Measurements from ENCODE around the gene ADRB1. TPM values are rescaled to one million over a fixed set of nuclear protein-coding genes. Genes with fewer than 3 reads are reported as not detected.
A peak's percentile ranks its signal among the peaks of the same experiment; 100 is the strongest.

Gene ADRB1
- polyA plus RNA-seq, 1 of the 3 experiments (the other 2 are of a cell fraction), result not detected

GRCh38 chr10:114026189-114027040 lies 17.3 kb upstream of the ADRB1 start (continued):
- TF ChIP-seq PBX3 (IDR thresholded peaks at IDR 0.05) (0 out of 2 replicates have a peak, but pooled peaks have one; percentile 4), RXRA (IDR thresholded peaks at IDR 0.05; ENCODE audit: borderline replicate concordance, low read depth) (no peak), FOXM1 (IDR thresholded peaks at IDR 0.05; ENCODE audit: low read depth) (no peak), MXI1 (IDR thresholded peaks at IDR 0.05; ENCODE audit: low read depth, low read length) (no peak), RFX5 (IDR thresholded peaks at IDR 0.05; ENCODE audit: low read length) (no peak), GABPA (IDR thresholded peaks at IDR 0.05; ENCODE audit: low read depth) (no peak)

- no peaks in the 10 kb centered on the region for H3K9me2 ChIP-seq
- no peaks in the 10 kb centered on the region for H3K36me3 ChIP-seq (replicated peaks in 1 of 2; ENCODE audit: control insufficient read depth in 1 of 2, insufficient read depth in 2 of 2, low read length in 1 of 2)
- peak overlapping the region in 1 of 2 experiments; percentile 59; a peak in 2 of 4 replicates for H3K27ac ChIP-seq (ENCODE audit: low read depth in 2 of 2, low read length in 1 of 2)
- H3K9me3 ChIP-seq, result no peaks in the 10 kb centered on the region
- no peak overlapping the region; the same call in 1 of the 2 replicates for H3K9ac ChIP-seq
- WGBS (ENCODE audit: low lambda C conversion rate), result 32% methylated on average over 2 of the region's 2 CpGs
- peak overlapping the region; percentile 63; the same call in 1 of the 2 replicates for H2AFZ ChIP-seq (ENCODE audit: low read depth)
- peaks cover 2 to 22% of the 10 kb centered on the region in 2 experiments; a peak in 2 of 4 replicates for H3K4me1 ChIP-seq (ENCODE audit: control insufficient read depth in 1 of 2, insufficient read depth in 2 of 2, low read depth in 1 of 2, low read length in 1 of 2)
- TF ChIP-seq IRF3 (IDR thresholded peaks at IDR 0.05; ENCODE audit: low read depth, low read length), result no peak
- 0 out of 2 replicates have a peak, but pooled peaks have one; percentile 1 for TF ChIP-seq TEAD4 (IDR thresholded peaks at IDR 0.05; ENCODE audit: borderline replicate concordance, insufficient read depth)
- CTCF ChIA-PET, result no interaction called here
- H3F3A ChIP-seq (replicated peaks; ENCODE audit: insufficient read depth), result peaks cover 15% of the 10 kb centered on the region
- POLR2A ChIA-PET, result no interaction called here
- no peak overlapping the region for H3K4me3 ChIP-seq (ENCODE audit: low read depth in 2 of 2, low read length in 1 of 2)
- H3K27me3 ChIP-seq (ENCODE audit: insufficient read depth), result no peaks in the 10 kb centered on the region
- H3K79me2 ChIP-seq (ENCODE audit: insufficient read depth), result no peaks in the 10 kb centered on the region
- DNase-seq, result no peak
- no peaks in the 10 kb centered on the region for H4K20me1 ChIP-seq (ENCODE audit: insufficient read depth)
- peak overlapping the region; percentile 68 for H3K4me2 ChIP-seq
Measured at GRCh38 chr10:114027041-114027394, 16.6 kb upstream of the ADRB1 start.

GRCh38 chr10:114027951-114028350 lies 15.7 kb upstream of the ADRB1 start:
- Histone ChIP-seq H3K4me1 (ENCODE audit: control insufficient read depth in 1 of 2, insufficient read depth in 2 of 2, low read depth in 1 of 2, low read length in 1 of 2) (peaks cover 0 to 22% of the 10 kb centered on the region in 2 experiments; a peak in 2 of 4 replicates), H3K9me3 (no peaks in the 10 kb centered on the region), H3K4me3 (ENCODE audit: low read depth in 2 of 2, low read length in 1 of 2) (no peak overlapping the region), H3K36me3 (replicated peaks in 1 of 2; ENCODE audit: control insufficient read depth in 1 of 2, insufficient read depth in 2 of 2, low read length in 1 of 2) (no peaks in the 10 kb centered on the region), H3K9ac (no peak overlapping the region), H3K9me2 (no peaks in the 10 kb centered on the region), H2AFZ (ENCODE audit: low read depth) (no peak overlapping the region), H3K79me2 (ENCODE audit: insufficient read depth) (no peaks in the 10 kb centered on the region), H3K27me3 (ENCODE audit: insufficient read depth) (no peaks in the 10 kb centered on the region), H3K4me2 (no peak overlapping the region), H3F3A (replicated peaks; ENCODE audit: insufficient read depth) (peaks cover 15% of the 10 kb centered on the region), H4K20me1 (ENCODE audit: insufficient read depth) (no peaks in the 10 kb centered on the region), H3K27ac (ENCODE audit: low read depth in 2 of 2, low read length in 1 of 2) (no peak overlapping the region)
- DNase-seq, result no peak
- CTCF ChIA-PET, result no interaction called here
- 50% methylated on average over 3 of the region's 3 CpGs for WGBS (ENCODE audit: low lambda C conversion rate)
- POLR2A ChIA-PET, result no interaction called here
- TF ChIP-seq PBX3 (IDR thresholded peaks at IDR 0.05) (no peak), FOXJ3 (CRISPR knock-in tag; IDR thresholded peaks at IDR 0.05) (no peak), USF1 (IDR thresholded peaks at IDR 0.05; ENCODE audit: borderline replicate concordance, low read depth) (no peak), ELF1 (IDR thresholded peaks at IDR 0.05) (no peak), RCOR1 (IDR thresholded peaks at IDR 0.05; ENCODE audit: low read length) (no peak), EP300 (IDR thresholded peaks at IDR 0.05; ENCODE audit: borderline replicate concordance in 1 of 2, low read depth in 1 of 2, low read length in 1 of 2) (no peak), RFX5 (IDR thresholded peaks at IDR 0.05; ENCODE audit: low read length) (no peak), YY1 (IDR thresholded peaks at IDR 0.05; ENCODE audit: low read depth) (no peak), MAX (IDR thresholded peaks at IDR 0.05; ENCODE audit: low read depth) (no peak), RAD21 (IDR thresholded peaks at IDR 0.05; ENCODE audit: low read length) (no peak), USF2 (IDR thresholded peaks at IDR 0.05; ENCODE audit: borderline replicate concordance, low read depth, low read length) (no peak), TEAD4 (IDR thresholded peaks at IDR 0.05; ENCODE audit: borderline replicate concordance, insufficient read depth) (no peak), POLR2AphosphoS5 (IDR thresholded peaks at IDR 0.05; ENCODE audit: low read depth, low read length) (no peak), TCF12 (IDR thresholded peaks at IDR 0.05) (no peak), TAF1 (IDR thresholded peaks at IDR 0.05; ENCODE audit: borderline replicate concordance, low read depth, low read length) (no peak), RXRA (IDR thresholded peaks at IDR 0.05; ENCODE audit: borderline replicate concordance, low read depth) (no peak)

Data from SK-N-SH (cell line).